ENCODE results near the gene TOX4. TPM values are rescaled to one million over a fixed set of nuclear protein-coding genes. Genes with fewer than 3 reads are reported as not detected.

TOX4 gene
- total and polyA plus RNA-seq, 4 donors: 19.0 to 75.7 (median 54.8) TPM

- no peak overlapping the region for H3K27ac ChIP-seq (ENCODE audit: low read depth in 1 of 2, low read length in 2 of 2)
- H3K4me3 ChIP-seq (ENCODE audit: low read length in 2 of 2): no peak overlapping the region
- H3K27me3 ChIP-seq (ENCODE audit: control insufficient read depth in 1 of 2, insufficient read depth in 2 of 2, low read length in 1 of 2): peaks cover 0 to 1% of the 10 kb centered on the region in 2 donors
- 68 to 76% methylated on average over 2 of the region's 2 CpGs for WGBS, 2 donors
- ATAC-seq (ENCODE audit: low FRiP score) (no peak), DNase-seq (no peak)
- intact Hi-C loops (cut with DNase I): no loop called here
- no peaks in the 10 kb centered on the region for H3K9me3 ChIP-seq (ENCODE audit: control insufficient read depth, low read length)
- peaks cover 1 to 7% of the 10 kb centered on the region in 2 donors for H3K36me3 ChIP-seq (ENCODE audit: control insufficient read depth in 1 of 2, insufficient read depth in 2 of 2, low read length in 1 of 2)
- no peaks in the 10 kb centered on the region for H3K4me1 ChIP-seq (ENCODE audit: control insufficient read depth in 1 of 2, insufficient read depth in 2 of 2, low read length in 2 of 2)
Measured at GRCh38 chr14:21494902-21495762, 18.1 kb downstream of the TOX4 start.

- 91 to 93% methylated on average over 2 of the region's 2 CpGs for WGBS, 2 donors
- peaks cover 0 to 1% of the 10 kb centered on the region in 2 donors for H3K27me3 ChIP-seq (ENCODE audit: control insufficient read depth in 1 of 2, insufficient read depth in 2 of 2, low read length in 1 of 2)
- peaks cover 2 to 5% of the 10 kb centered on the region in 2 donors for H3K36me3 ChIP-seq (ENCODE audit: control insufficient read depth in 1 of 2, insufficient read depth in 2 of 2, low read length in 1 of 2)
- no peak overlapping the region for H3K27ac ChIP-seq (ENCODE audit: low read depth in 1 of 2, low read length in 2 of 2)
- DNase-seq: no peak
- no peak overlapping the region for H3K4me3 ChIP-seq (ENCODE audit: low read length in 2 of 2)
- ATAC-seq (ENCODE audit: low FRiP score): no peak
- intact Hi-C loops (cut with DNase I): no loop called here
- H3K9me3 ChIP-seq (ENCODE audit: control insufficient read depth, low read length): no peaks in the 10 kb centered on the region
- H3K4me1 ChIP-seq (ENCODE audit: control insufficient read depth in 1 of 2, insufficient read depth in 2 of 2, low read length in 2 of 2): no peaks in the 10 kb centered on the region
Measured at GRCh38 chr14:21496453-21496852, 19.5 kb downstream of the TOX4 start.

DNA sequence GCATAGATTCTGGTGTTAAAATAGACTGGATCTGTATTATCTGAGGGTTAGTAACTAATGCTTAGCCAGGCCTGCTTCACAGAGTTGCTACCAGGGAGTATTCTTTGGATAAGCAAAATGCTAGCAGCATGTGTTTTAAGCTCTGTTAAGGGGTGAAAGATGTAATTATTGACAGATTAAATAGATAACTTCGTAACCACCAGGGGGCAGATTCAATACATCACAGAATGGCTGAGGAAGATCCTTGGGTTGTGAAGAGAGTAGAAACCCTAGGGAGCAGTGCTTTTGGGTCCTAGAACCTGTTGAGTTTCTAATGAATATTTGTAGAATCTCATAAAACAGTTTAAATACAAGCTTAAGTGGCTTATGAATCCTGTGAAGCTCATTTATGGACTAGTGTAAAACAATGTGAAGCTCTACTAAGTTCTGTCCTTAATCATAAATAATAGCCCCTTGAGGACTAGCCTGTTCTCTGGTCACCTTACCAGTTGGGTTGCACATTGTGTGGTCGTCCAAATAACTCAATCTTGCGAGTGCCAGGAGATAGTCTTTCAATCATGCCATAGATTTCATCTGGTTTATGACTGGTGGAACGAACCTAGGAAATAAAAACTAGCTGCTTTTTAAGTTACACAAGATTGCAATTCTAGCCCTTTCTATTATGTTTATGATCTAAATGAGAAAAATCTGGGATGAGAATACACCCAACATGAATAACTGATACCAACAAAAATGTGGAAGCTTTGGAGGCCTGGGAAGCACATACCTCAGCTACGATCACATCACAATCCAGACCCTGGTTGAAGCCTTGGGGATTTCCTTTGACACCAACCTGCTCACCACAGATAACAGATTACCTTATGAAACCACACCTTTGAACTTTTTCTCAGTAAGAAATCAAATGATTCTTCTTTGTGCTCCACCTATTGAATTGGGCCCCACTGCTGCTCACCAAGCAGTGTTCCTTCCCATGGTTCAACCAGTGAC is 21.8 kb downstream of the TOX4 start:
- H3K9me3 ChIP-seq (ENCODE audit: control insufficient read depth, low read length): no peaks in the 10 kb centered on the region
- no peak overlapping the region for H3K4me3 ChIP-seq (ENCODE audit: low read length in 2 of 2)
- ATAC-seq (ENCODE audit: low FRiP score): no peak
- H3K27ac ChIP-seq (ENCODE audit: low read depth in 1 of 2, low read length in 2 of 2): no peak overlapping the region
- 55 to 57% methylated on average over 5 of the region's 5 CpGs for WGBS, 2 donors
- intact Hi-C loops (cut with DNase I): loop anchor here in 1 of 2 donors (2.0 kb wide), 1 partner anchor 58 kb away; no protein-coding TSS in a partner anchor
- H3K36me3 ChIP-seq (ENCODE audit: control insufficient read depth in 1 of 2, insufficient read depth in 2 of 2, low read length in 1 of 2): peaks cover 2 to 8% of the 10 kb centered on the region in 2 donors
- DNase-seq: no peak
- no peaks in the 10 kb centered on the region for H3K4me1 ChIP-seq (ENCODE audit: control insufficient read depth in 1 of 2, insufficient read depth in 2 of 2, low read length in 2 of 2)
- H3K27me3 ChIP-seq (ENCODE audit: control insufficient read depth in 1 of 2, insufficient read depth in 2 of 2, low read length in 1 of 2): no peaks in the 10 kb centered on the region

- Histone ChIP-seq H3K27me3 (ENCODE audit: control insufficient read depth in 1 of 2, insufficient read depth in 2 of 2, low read length in 1 of 2) (no peaks in the 10 kb centered on the region), H3K4me3 (ENCODE audit: low read length in 2 of 2) (no peak overlapping the region), H3K4me1 (ENCODE audit: control insufficient read depth in 1 of 2, insufficient read depth in 2 of 2, low read length in 2 of 2) (no peaks in the 10 kb centered on the region), H3K9me3 (ENCODE audit: control insufficient read depth, low read length) (no peaks in the 10 kb centered on the region), H3K36me3 (ENCODE audit: control insufficient read depth in 1 of 2, insufficient read depth in 2 of 2, low read length in 1 of 2) (peaks cover 1 to 8% of the 10 kb centered on the region in 2 donors), H3K27ac (ENCODE audit: low read depth in 1 of 2, low read length in 2 of 2) (no peak overlapping the region)
- ATAC-seq (ENCODE audit: low FRiP score) (no peak), DNase-seq (no peak)
- intact Hi-C loops (cut with DNase I): no loop called here
- WGBS, 2 donors: 85 to 90% methylated on average over 5 of the region's 5 CpGs
Measured at GRCh38 chr14:21501568-21501967, 24.6 kb downstream of the TOX4 start.

DNA sequence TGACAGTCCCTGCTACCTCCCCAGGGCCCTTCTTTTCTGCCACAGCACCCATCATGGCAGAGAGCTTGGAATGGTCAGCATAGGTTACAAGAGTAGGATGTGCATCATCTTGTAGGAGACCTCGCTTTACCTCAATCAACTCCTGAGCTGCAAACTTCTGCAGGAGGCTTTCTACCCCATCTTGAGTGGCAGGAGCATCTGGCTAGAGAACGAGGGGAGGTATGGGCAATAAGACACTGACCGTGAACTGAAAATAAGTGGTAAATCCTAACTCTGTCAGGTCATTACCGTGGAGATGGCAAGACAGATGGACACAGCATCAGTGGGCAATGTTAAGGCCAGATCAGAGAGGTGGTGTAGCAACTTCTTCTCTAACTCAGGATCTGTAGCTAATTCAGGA is 26.4 kb downstream of the TOX4 start:
- Histone ChIP-seq H3K36me3 (ENCODE audit: control insufficient read depth in 1 of 2, insufficient read depth in 2 of 2, low read length in 1 of 2) (peaks cover 0 to 8% of the 10 kb centered on the region in 2 donors), H3K27ac (ENCODE audit: low read depth in 1 of 2, low read length in 2 of 2) (no peak overlapping the region), H3K9me3 (ENCODE audit: control insufficient read depth, low read length) (no peaks in the 10 kb centered on the region), H3K4me3 (ENCODE audit: low read length in 2 of 2) (no peak overlapping the region), H3K4me1 (ENCODE audit: control insufficient read depth in 1 of 2, insufficient read depth in 2 of 2, low read length in 2 of 2) (no peaks in the 10 kb centered on the region), H3K27me3 (ENCODE audit: control insufficient read depth in 1 of 2, insufficient read depth in 2 of 2, low read length in 1 of 2) (no peaks in the 10 kb centered on the region)
- ATAC-seq (ENCODE audit: low FRiP score) (no peak), DNase-seq (no peak)
- WGBS, 2 donors: 83 to 93% methylated on average over 4 of the region's 4 CpGs
- intact Hi-C loops (cut with DNase I): no loop called here

GRCh38 chr14:21505012-21505553 is 28.1 kb downstream of the TOX4 start:
- H3K27ac ChIP-seq (ENCODE audit: low read depth in 1 of 2, low read length in 2 of 2): no peak overlapping the region
- DNase-seq (no peak), ATAC-seq (ENCODE audit: low FRiP score) (no peak)
- intact Hi-C loops (cut with DNase I): no loop called here
- peaks cover 0 to 7% of the 10 kb centered on the region in 2 donors for H3K36me3 ChIP-seq (ENCODE audit: control insufficient read depth in 1 of 2, insufficient read depth in 2 of 2, low read length in 1 of 2)
- no peaks in the 10 kb centered on the region for H3K9me3 ChIP-seq (ENCODE audit: control insufficient read depth, low read length)
- no peak overlapping the region for H3K4me3 ChIP-seq (ENCODE audit: low read length in 2 of 2)
- no peaks in the 10 kb centered on the region for H3K4me1 ChIP-seq (ENCODE audit: control insufficient read depth in 1 of 2, insufficient read depth in 2 of 2, low read length in 2 of 2)
- no peaks in the 10 kb centered on the region for H3K27me3 ChIP-seq (ENCODE audit: control insufficient read depth in 1 of 2, insufficient read depth in 2 of 2, low read length in 1 of 2)

GRCh38 chr14:21506557-21506956 is 29.6 kb downstream of the TOX4 start:
- ATAC-seq (ENCODE audit: low FRiP score): no peak
- Histone ChIP-seq H3K4me3 (ENCODE audit: low read length in 2 of 2) (no peak overlapping the region), H3K4me1 (ENCODE audit: control insufficient read depth in 1 of 2, insufficient read depth in 2 of 2, low read length in 2 of 2) (no peaks in the 10 kb centered on the region), H3K36me3 (ENCODE audit: control insufficient read depth in 1 of 2, insufficient read depth in 2 of 2, low read length in 1 of 2) (peaks cover 0 to 6% of the 10 kb centered on the region in 2 donors), H3K9me3 (ENCODE audit: control insufficient read depth, low read length) (no peaks in the 10 kb centered on the region), H3K27ac (ENCODE audit: low read depth in 1 of 2, low read length in 2 of 2) (no peak overlapping the region), H3K27me3 (ENCODE audit: control insufficient read depth in 1 of 2, insufficient read depth in 2 of 2, low read length in 1 of 2) (no peaks in the 10 kb centered on the region)
- WGBS, 2 donors: 83 to 91% methylated on average over 2 of the region's 2 CpGs
- intact Hi-C loops (cut with DNase I): no loop called here
- DNase-seq: no peak

GRCh38 chr14:21509432-21510143 is 32.6 kb downstream of the TOX4 start:
- Histone ChIP-seq H3K27ac (ENCODE audit: low read depth in 1 of 2, low read length in 2 of 2) (no peak overlapping the region), H3K9me3 (ENCODE audit: control insufficient read depth, low read length) (no peaks in the 10 kb centered on the region), H3K4me3 (ENCODE audit: low read length in 2 of 2) (peak overlapping the region in 1 of 2 donors; percentile 88), H3K36me3 (ENCODE audit: control insufficient read depth in 1 of 2, insufficient read depth in 2 of 2, low read length in 1 of 2) (no peaks in the 10 kb centered on the region), H3K27me3 (ENCODE audit: control insufficient read depth in 1 of 2, insufficient read depth in 2 of 2, low read length in 1 of 2) (no peaks in the 10 kb centered on the region), H3K4me1 (ENCODE audit: control insufficient read depth in 1 of 2, insufficient read depth in 2 of 2, low read length in 2 of 2) (no peaks in the 10 kb centered on the region)
- DNase-seq: no peak
- no peak for ATAC-seq (ENCODE audit: low FRiP score)
- 85 to 87% methylated on average over 6 of the region's 6 CpGs for WGBS, 2 donors
- intact Hi-C loops (cut with DNase I): loop anchor here (5.0 kb wide), 2 partner anchors 32 to 48 kb away; partner anchors contain the start of genes RAB2B (in 2 of the 2) and TOX4 (in 2 of the 2)
